ENCODE measurements around the gene LRRC4C.

GRCh38 chr11:40175980-40176379, 1283.5 kb downstream of the LRRC4C start:
- TF ChIP-seq CHD4 (IDR thresholded peaks at IDR 0.05) (no peak), MTA3 (IDR thresholded peaks at IDR 0.05; ENCODE audit: borderline replicate concordance, low read length) (no peak), HCFC1 (IDR thresholded peaks at IDR 0.05; ENCODE audit: low read length) (no peak), ZNF24 (IDR thresholded peaks at IDR 0.05) (no peak), EP300 (IDR thresholded peaks at IDR 0.05; ENCODE audit: borderline replicate concordance in 1 of 2, control insufficient read depth in 1 of 2, low read depth in 2 of 2, low read length in 2 of 2) (no peak), REST (IDR thresholded peaks at IDR 0.05; ENCODE audit: low read depth, low read length) (no peak), MYC (IDR thresholded peaks at IDR 0.05; ENCODE audit: insufficient read depth, insufficient read length, insufficient replicate concordance, low read length, severe bottlenecking) (no peak), YBX1 (IDR thresholded peaks at IDR 0.05) (no peak)
- TF ChIP-seq, protein P1, sequence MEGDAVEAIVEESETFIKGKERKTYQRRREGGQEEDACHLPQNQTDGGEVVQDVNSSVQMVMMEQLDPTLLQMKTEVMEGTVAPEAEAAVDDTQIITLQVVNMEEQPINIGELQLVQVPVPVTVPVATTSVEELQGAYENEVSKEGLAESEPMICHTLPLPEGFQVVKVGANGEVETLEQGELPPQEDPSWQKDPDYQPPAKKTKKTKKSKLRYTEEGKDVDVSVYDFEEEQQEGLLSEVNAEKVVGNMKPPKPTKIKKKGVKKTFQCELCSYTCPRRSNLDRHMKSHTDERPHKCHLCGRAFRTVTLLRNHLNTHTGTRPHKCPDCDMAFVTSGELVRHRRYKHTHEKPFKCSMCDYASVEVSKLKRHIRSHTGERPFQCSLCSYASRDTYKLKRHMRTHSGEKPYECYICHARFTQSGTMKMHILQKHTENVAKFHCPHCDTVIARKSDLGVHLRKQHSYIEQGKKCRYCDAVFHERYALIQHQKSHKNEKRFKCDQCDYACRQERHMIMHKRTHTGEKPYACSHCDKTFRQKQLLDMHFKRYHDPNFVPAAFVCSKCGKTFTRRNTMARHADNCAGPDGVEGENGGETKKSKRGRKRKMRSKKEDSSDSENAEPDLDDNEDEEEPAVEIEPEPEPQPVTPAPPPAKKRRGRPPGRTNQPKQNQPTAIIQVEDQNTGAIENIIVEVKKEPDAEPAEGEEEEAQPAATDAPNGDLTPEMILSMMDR (IDR thresholded peaks at IDR 0.05 in 2 of 3, conservative IDR thresholded peaks at IDR 0.05 in 1 of 3; ENCODE audit: control insufficient read depth in 2 of 3, extremely low read depth in 1 of 3, insufficient read depth in 1 of 3, low read depth in 3 of 3, low read length in 3 of 3): no peak
